ENCODE measurements around the gene ULBP2.
"Not testable (repeated sequence)": the region's sequence is repeated elsewhere in the genome, so short reads cannot be mapped to it uniquely, and the experiment has no call there.

The ULBP2 gene

GRCh38 chr6:149927025-149927424 is 14.8 kb upstream of the ULBP2 start:
- not testable (repeated sequence) for DNase-seq

- no peak for DNase-seq
Observed at GRCh38 chr6:149929422-149929821, 12.4 kb upstream of the ULBP2 start.

- no peak for DNase-seq
Observed at GRCh38 chr6:149931501-149931900, 10.3 kb upstream of the ULBP2 start.

GRCh38 chr6:149933036-149933435 is 8.8 kb upstream of the ULBP2 start:
- no peak for DNase-seq

GRCh38 chr6:149933461-149933860 is 8.4 kb upstream of the ULBP2 start:
- DNase-seq = no peak

- peak; percentile 56 for DNase-seq
Observed at GRCh38 chr6:149934249-149935156, 7.3 kb upstream of the ULBP2 start.

GRCh38 chr6:149935246-149935645 is 6.6 kb upstream of the ULBP2 start:
- DNase-seq = no peak

- no peak for DNase-seq
Observed at GRCh38 chr6:149935668-149936067, 6.1 kb upstream of the ULBP2 start.

GRCh38 chr6:149936743-149937142 is 5.1 kb upstream of the ULBP2 start:
- no peak for DNase-seq

GRCh38 chr6:149938013-149938570 is 3.7 kb upstream of the ULBP2 start:
- DNase-seq = not testable (repeated sequence)

GRCh38 chr6:149938571-149939355 is 3.1 kb upstream of the ULBP2 start:
- DNase-seq = no peak

GRCh38 chr6:149939356-149939648 is 2.5 kb upstream of the ULBP2 start:
- DNase-seq = no peak

GRCh38 chr6:149939909-149940671 is 1.7 kb upstream of the ULBP2 start:
- no peak for DNase-seq

- DNase-seq = no peak
Observed at GRCh38 chr6:149940672-149940982, 1.2 kb upstream of the ULBP2 start.

GRCh38 chr6:149942461-149942829 is 631 bp downstream of the ULBP2 start:
- no peak for DNase-seq

- DNase-seq = not testable (repeated sequence)
Observed at GRCh38 chr6:149943321-149943720, 1.5 kb downstream of the ULBP2 start.

- DNase-seq = not testable (repeated sequence)
Observed at GRCh38 chr6:149945276-149945675, 3.5 kb downstream of the ULBP2 start.

GRCh38 chr6:149946631-149947030 is 4.8 kb downstream of the ULBP2 start:
- DNase-seq = not testable (repeated sequence)

GRCh38 chr6:149947533-149947932 is 5.7 kb downstream of the ULBP2 start:
- DNase-seq = not testable (repeated sequence)

GRCh38 chr6:149948011-149948410 is 6.2 kb downstream of the ULBP2 start:
- DNase-seq = no peak

- no peak for DNase-seq
Observed at GRCh38 chr6:149948616-149949015, 6.8 kb downstream of the ULBP2 start.

- no peak for DNase-seq
Observed at GRCh38 chr6:149950423-149950822, 8.6 kb downstream of the ULBP2 start.

GRCh38 chr6:149951096-149951495 is 9.3 kb downstream of the ULBP2 start:
- no peak for DNase-seq
